ENCODE results near the gene ALKBH3.

DNA sequence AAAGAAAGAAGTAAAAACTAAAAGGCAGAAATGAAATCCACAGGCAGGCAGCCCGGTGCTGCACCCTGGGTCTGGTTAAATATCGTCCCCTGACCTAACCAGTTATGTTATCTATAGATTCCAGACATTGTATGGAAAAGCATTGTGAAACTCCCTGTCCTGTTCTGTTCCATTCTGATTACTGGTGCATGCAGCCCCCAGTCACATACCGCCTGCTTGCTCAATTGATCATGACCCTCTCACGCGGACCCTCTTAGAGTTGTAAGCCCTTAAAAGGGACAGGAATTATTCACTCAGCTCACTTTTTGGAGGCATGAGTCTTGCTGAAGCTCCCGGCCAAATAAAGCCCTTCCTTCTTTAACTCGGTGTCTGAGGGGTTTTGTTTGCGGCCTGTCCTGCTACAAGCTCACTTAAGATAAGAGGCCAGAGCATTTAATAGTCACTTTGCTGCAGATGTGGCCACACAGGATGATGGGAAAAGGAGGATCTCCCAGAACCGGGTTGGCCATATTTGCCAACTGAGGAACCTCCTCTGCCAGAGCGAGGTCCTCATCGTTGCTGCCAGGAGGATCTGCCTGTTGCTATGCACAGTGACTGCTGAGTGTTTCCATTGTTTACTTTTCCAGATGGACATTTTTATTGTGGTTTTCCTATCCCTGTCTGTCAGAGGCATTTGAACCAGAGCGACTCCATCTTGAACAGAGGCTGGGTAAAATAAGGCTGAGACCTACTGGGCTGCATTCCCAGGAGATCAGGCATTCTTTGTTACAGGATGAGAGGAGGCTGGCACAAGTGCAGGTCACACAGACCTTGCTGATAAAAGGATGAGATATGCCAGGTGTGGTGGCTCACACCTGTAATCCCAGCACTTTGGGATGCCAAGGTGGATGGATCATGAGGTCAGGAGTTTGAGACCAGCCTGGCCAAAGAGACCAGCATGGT, 72.0 kb downstream of the ALKBH3 start:
- TF ChIP-seq POLR2AphosphoS5 (IDR thresholded peaks at IDR 0.05; ENCODE audit: borderline replicate concordance, low read depth, low read length) (no peak), FOXP2 (optimal IDR thresholded peaks at IDR 0.05; ENCODE audit: control extremely low read depth, extremely low read length, insufficient read depth) (no peak), EZH2 (IDR thresholded peaks at IDR 0.05) (no peak)

Measured in SK-N-MC (cell line).